Fibroblast of skin of back (primary cell): ENCODE results near the gene C9orf72.
A peak's percentile ranks its signal among the peaks of the same experiment; 100 is the strongest.

Experiments used
- DNase-seq: peaks from one replicate; pipeline ENCODE4 v3.0.0-alpha.2; 2013

The C9orf72 gene

DNA sequence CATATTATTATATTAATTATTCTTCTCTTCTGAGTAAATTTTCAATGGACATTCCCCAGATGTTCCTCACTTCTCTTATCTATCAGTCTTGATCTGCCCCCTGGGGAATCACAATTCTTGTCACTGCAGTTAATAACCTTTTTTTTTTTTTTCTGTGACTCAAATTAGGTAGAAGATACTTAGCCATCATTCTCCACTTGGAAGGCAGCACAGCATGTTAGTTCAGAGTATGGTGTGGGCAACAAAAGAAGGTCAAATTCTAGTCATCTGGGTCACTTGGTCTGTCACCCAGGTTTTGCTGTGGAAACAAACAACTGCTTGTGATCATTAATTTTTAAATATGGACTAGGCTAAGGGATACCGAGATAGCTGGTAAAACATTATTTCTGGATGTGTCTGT, 35.5 kb downstream of the C9orf72 start:
- no peak for DNase-seq

DNA sequence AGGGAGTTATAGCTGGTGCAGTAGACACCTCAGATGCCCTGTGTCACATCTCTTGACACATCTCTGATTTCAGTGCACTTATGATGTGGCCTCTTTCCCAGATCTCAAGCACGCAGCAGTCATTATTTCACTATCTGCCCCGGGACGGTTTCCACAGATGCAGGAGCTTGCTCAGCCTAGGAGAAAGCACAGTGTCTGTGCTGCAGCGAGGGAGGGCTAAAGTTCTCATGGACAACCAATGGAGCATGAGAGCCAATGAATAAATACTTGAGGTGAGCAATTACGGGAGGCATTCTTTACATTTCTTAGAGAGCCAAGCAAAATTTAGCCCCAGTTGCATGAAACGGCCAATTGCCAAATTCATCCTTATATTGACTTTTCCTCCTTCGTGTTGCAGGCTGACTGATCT, 36.2 kb downstream of the C9orf72 start:
- no peak for DNase-seq

DNA sequence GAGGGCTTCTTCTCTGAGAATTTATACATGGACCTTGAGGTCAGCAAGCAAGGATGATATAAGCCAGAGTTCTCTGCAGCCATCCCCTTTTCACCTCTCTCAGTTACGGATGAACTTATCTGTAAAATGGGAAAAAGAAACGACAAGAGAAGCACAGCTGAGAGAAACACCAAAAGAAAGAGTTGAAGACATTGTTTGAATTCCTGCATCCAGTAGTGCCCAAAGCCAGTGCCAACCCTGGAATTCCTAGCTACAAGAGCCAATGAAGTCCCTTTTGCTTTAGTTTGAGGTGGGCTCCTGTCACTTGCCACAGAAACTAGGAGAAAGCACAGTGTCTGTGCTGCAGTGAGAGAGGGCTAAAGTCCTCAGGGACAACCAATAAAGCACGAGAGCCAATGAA, 37.1 kb downstream of the C9orf72 start:
- DNase-seq: no peak

DNA sequence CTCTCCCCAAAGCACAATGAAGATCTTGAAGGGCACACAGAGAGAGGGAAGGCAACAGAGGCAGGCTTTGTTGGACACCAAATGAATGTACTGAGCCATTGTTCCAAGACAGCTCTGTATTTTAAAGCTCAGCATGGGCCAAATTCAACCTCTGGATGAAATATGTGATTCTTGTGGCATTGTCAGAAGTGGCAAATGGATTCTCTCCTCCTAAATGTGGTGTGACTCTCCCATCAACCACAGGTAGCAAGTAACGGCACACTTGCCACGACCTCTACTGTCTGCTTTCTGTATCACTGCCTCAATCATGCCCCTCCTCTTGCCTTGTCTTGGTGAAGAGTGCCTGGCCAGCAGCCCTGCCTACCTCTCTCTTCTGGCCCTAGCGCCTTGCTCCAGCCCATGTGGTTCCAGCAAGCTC, 37.6 kb downstream of the C9orf72 start:
- no peak for DNase-seq

DNA sequence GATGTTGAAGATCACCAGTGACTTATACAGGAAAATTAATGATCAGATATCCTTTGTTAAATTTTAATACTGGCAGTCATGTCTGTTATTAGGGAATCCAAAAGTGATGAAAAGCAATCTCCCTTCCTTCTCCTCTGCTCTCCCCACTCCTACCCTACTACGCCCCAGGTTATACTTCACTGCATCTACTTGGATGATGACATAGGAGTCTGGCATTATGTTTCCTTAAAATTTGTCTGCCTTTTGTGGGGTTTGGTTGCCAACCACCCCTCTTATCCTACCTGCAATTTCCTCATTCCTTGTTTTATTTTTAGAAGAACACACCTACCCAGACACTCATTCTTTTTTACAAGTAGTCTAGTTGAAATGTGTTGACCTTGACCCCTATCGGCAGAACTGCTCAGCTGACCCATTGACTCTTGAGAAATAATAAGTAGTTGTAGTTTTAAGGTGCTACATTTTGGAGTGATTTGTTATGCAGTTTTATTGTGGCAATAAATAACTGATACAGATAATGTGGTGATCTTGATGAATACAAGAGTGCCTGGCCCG, 38.5 kb downstream of the C9orf72 start:
- DNase-seq: no peak

DNA sequence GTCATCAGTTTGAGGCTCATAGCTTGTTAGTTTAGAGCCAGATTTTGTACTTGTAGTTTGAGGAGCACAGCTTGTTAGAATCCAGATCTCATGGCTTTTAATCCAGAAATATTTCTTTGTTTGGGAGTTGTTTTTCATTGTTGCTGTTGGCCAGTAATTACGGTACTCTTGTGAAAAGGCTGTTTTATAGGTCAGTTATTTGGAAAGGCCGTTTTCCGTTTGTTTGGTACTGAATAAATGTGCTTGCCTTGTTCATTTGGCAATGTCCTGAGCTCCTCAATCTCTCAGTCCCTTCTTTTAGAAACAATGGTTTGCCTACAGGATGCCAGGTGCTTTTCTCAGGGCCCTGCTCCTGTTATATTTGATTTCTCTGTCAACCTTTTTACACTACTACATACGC, 39.1 kb downstream of the C9orf72 start:
- no peak for DNase-seq

DNA sequence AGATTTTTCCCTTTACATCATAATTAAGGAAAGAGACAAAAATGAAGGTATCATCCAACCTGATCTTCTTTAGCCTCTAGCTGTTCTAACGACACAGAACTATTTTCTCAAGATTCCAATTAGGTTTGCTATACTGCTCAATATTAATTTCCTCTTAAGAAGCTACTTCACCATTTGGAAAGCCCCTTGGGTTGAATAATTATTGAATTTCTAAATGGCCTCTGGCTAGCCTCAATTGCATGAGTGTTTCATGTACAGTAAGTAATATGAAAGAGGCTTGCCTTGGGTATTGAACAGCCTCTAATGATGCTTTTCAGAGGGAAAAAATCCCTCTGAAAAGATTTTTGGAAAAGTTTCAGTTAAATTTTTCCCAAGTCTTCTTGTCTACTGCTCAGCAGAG, 40.0 kb downstream of the C9orf72 start:
- DNase-seq: no peak

DNA sequence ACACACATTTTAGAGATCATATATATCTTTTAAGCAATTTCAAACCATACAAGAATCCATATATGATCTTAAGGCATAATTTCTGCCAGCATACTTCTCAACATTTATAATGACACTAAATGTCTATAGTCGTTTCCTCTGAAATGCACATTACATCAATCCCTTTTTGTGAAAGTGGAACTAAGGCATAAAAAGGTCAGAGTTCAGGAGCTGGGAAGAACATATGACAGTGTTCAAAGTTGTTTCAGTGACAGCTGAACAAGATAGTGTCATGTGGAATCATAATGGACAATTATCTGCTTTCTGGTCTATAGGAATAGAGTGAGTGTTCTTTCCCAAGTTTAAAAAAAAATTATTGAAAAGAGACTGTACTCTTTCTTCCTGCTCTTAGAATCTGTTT, 41.2 kb downstream of the C9orf72 start:
- DNase-seq: no peak

DNA sequence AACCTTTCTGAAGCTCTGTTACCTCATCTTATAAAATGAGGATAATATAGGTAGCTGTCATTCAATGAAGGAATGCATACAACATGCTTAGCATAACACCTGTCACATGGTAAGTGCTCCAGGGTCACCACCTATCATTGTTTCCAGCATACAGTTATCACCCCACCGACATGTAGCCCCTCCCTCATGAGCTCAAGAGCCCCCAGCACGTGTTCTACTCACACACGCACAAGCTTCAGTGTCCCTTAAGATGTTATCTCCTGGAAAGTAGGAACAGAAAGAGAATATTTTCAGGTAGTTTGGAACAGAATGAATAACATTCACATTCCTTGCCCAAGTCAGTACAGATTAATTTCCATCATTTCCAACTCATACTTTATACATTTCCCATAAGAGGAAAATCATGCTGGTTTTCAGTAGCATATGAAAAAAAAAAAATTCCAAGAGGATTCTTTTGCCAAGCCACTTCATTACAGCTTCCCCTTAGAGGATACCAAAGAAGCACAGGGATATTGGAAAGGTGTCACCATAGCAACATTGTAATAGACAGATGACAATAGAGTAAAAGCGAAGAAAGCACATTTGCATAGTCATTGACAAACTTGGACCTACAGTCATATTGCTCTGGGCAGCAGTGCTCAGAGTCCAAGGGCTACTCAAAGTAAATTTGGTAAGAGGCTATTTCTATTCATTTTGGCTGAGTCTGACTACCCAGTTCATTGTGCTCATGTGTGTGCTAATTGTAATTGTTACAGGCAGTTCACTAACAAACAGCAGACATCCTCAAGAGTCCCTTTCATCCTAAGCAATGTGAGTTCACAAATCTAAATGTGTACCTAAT, 42.1 kb downstream of the C9orf72 start:
- no peak for DNase-seq

DNA sequence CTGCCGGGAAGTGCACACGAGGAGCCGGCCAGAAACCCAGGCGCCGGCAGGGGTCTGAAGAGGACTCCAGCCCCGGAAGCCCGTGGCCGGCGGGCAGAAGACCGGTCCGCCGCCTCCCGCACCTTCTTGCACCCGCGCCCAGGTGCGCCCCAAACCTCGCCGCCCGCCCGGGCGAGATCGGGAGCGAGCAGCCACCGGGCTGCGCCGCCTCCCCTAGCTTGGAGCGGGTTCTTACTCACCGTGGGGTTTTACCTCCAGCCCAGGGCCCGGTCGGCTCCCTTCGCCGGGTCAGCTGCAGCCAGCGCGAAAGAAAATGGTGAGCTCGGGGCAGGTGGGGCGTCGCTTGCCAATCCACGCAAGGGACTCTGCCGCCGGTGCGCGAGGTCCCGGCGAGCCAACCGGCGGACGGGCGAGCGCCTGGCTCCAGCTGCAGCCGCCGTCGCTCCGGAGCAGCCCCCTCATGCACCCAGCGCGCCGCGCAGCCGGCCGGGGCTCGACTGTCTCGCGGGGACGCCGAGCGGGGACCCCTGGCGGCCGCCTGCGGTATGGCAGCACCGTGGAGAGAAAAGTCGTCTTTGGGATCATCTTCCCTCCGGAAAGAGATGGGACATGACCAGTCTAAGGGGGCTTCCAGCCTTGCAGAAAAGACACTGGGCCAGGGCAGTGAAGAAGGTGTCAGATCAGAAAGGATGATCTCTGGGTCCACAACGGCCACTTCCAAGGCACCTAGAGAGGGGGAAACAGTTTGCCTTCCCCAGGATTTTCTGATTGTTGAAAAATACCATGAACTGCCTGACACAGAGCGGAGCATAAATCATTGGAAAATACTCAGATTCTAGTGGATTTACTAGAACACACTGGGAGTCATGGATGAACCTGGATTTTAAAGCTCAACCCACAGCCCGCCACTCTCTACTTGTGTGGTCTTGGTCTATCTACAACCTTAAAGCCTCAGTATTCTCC, 43.7 kb downstream of the C9orf72 start, which contains the start of gene MOB3B:
TSS of gene MOB3B (minus strand) at position 499 of the 963 bp plus-strand sequence. CDS start 74,264 bp downstream, outside the sequence.
- peak; percentile 65 for DNase-seq

DNA sequence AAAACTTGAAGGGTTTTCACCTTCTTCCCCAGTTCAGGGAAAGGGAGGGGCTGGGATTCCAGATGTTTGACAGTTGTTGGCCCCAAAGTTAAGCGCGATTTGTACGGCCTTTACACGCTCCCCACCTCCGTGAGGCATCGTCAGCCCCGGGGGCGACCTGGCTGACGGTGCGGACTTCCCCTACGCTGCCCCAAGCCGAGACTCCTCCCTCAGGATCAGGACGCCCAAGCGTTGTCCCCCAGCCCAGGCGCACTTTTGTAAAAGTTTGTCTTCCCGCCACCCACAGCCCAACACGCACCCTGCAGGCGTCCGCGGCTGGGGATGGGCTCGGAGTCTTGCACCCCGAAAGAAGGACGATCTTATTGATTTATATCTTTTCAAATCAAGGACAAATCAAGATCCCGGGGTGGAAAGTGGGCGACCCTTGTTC, 44.4 kb downstream of the C9orf72 start:
- DNase-seq: no peak

DNA sequence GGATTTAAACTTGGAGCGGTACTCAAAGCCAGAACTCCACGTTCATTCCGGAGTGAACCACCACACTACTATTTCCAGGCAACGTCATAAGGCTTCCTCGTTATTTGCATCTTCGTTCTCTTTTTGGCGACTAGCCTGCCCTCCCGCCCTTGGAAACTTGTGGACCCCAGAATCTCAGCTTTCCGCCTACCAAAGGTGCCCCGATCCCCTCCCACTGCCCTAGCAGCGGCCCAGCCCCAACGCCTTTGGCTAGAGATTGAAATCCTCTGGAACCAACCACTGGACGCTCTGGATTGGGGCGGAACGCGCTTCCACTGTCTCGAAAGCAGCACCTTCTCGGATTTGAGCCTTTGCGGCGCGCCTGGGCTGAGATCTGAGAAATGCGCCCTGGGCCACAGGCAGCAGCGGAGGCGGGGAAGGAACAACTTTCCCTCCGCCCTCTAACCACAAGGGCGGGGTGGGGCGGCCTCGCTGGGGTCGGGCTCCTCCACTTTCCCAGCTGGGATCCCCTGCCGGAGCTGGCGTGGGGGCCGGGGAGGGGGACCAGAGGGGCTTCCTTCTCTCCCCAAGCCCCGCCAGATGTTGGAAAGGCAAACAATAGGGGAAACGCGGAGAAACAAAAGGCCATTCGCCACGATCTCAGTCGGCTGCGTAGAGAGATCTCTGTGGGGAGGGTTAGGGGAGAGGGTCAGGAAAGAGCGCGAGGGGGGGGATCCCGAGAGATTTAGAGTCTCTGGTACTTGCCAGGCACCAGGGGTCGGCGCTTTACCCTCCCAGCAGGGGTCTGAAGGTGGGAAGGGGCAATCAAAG, 45.0 kb downstream of the C9orf72 start:
- peak; percentile 30 for DNase-seq

DNA sequence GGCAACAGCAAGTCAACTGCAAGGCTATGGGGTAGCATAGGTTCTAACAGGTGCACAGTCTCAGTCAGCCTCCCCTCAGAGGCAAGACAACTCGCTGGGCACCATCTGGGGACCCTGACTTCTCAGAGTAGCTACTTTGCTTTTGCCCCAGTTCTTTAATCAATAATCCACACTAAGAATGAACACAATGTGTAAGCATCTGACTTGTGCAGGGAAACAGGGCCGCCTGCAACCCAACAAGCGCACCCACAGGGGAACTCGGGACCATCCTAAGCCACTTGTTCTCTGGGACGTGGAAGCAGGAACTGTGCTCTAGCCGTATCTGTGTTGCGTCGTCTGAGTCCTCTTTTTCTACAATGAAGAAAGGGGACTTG, 45.6 kb downstream of the C9orf72 start:
- DNase-seq: no peak

DNA sequence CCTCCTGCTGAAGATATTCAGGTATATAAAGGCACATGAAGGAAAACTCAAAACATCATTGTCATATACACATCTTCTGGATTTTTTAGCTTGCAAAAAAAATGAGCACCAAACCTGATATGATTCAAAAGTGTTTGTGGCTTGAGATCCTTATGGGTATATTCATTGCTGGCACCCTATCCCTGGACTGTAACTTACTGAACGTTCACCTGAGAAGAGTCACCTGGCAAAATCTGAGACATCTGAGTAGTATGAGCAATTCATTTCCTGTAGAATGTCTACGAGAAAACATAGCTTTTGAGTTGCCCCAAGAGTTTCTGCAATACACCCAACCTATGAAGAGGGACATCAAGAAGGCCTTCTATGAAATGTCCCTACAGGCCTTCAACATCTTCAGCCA, 49.0 kb downstream of the C9orf72 start, which contains the start of gene IFNK:
TSS of gene IFNK (plus strand) at position 55 of the 400 bp plus-strand sequence. CDS start at position 102, 47 bp downstream.
- no peak for DNase-seq

DNA sequence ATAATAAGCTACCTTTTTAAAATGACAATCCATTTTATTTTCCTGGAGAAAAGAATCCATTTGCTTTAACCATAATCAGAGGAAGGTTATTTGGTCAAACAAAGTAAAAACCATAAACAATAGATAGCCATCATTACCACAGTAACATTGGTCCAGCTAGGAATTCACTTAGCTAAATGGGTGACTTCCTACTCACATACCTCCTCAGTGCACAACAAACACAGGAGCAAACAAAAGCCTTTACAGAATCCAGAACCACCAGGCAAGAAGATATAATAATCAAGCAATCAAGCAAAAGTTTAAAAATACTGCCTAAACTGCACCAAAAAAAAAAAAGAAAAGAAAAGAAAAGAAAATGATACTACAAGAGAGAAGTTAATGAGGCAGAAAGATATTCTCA, 50.1 kb downstream of the C9orf72 start:
- no peak for DNase-seq

DNA sequence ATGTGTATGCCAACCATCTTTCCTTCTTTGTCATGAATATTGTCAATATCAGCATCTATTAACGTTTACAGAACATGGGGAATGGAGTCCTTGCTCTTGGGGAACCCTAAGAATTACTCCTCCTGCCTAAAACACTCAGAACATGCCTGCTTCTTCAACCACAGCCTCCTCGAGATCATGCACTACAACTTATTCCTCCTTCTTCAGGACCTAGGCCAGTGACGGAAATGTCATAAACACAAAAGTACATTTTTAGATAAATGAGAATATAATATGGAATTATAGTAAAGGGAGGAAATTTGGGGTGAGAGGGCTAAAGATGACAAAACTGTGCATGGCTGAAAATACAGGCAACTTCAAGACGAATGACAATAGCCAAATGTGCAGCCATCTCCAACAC, 52.3 kb downstream of the C9orf72 start:
- no peak for DNase-seq

DNA sequence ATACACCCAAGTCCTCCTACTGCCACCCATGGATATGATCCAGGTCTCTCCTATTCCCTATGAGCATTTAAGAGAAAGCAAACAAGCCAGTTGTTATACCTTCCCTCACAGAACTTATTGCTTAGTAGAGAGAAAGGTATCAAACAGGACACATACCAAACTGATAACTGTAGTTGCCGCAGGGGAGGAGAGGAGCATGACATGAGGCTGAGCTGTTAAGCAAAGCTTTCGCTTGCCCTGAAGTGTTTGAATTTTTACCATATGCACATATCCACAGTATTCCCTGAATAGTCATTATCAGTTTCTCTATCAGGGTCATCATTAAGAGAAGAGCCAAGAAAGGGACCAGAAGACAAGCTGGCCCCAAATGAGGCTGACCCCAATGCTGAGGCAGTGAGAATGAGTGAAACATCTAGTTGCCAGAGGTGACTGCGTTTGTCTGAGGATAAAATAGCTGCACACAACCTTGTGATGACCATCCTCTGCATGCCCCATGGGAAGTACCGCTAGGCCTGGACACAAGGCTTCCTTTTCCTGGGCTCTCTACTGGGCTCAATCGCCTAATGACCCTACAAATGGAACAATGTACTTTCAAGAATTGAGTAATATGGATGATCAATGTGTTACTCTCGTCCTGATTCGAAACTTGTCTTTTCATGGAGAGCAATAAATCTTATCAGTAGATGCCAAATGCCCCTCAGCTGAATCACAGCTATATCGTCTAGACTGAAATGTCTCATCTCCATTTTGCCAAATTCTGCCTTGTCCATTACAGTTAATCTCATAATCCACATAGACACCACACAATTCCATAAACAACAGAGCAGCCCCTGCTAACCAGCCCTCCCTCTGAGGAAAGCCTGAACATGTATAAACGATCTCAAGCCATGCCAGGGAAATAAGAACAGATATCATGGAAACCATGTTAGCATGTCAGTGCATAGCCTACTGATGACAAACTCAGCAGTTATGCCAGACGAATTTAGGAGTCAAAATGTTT, 53.5 kb downstream of the C9orf72 start:
- no peak for DNase-seq

DNA sequence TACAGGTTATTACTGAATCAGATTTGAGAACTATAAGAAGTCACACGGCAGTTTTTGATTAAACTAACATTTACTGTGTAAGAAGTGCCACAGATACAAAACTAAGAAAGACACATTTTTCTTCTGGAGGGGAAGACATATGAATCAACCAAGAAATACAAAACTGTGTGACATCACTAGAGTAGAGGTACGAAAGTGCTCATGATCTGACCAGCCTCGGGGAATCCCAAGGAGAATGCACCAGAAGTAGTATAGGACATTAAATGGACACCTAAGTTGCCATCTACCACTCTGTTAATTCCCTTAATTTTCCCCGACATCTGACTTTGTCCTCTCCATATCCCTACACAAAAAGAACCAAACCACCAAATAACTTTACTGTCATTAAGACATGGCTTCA, 54.5 kb downstream of the C9orf72 start:
- no peak for DNase-seq

DNA sequence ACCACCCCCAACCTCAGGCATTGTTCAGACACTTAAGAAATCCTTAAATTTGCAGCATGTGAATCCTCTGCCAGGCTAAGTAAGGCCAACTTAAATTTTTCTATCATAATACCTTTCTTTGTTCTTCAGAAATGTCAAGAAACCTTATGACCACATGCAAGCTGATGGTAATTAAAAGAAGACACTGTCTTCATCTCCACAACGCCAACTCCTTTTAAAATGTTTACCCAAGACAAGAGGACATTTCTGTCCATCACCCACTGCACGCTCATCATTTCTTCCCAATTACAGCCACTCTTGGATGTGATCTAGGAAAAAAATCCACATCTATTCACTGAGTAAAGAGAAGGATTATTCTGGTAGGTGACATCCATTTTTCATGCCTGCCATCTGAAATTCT, 55.3 kb downstream of the C9orf72 start:
- DNase-seq: no peak

DNA sequence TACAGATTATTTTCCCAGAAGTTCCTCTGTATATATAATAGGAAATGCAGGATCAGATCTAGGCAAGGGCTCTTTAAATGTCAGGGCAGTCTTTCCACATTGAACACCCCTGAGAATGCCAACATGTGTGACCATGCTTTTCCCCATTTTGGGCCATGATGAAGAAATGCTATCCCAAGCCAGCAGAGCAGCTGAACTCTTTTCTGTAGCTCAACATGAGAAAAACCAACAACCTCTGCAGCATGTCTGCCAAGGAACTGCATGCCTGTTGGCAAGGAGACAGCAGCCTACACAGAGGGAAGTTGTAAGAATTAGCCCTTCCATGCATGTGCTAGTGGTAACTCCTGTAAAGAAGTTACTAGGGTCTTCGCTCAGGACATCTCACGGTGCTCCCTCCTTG, 58.7 kb downstream of the C9orf72 start:
- no peak for DNase-seq

DNA sequence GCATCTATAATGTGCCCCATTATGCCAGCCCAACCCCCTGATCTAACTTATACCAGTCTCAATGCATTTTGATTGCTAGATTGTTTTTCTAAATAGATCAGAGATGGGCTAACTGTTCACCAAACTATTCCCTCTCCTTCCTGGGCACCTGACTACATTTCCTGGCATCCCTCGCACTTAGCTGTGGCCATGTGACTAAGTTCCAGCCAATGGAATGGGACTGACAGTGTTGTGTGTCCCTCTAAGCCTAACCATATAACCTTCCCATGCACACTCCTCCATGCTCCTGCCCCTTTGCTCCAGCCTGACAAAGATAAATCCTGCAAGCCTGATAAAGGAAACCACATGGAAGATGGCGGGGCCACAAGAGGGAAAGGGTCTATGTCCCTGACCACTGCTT, 61.5 kb downstream of the C9orf72 start:
- no peak for DNase-seq
